ENCODE results near the gene ITPRIP. TPM values are rescaled to one million over a fixed set of nuclear protein-coding genes. Genes with fewer than 3 reads are reported as not detected.

Gene ITPRIP
- total RNA-seq, 2 donors from 2014 or later, result 9.1 to 11.0 TPM

DNA sequence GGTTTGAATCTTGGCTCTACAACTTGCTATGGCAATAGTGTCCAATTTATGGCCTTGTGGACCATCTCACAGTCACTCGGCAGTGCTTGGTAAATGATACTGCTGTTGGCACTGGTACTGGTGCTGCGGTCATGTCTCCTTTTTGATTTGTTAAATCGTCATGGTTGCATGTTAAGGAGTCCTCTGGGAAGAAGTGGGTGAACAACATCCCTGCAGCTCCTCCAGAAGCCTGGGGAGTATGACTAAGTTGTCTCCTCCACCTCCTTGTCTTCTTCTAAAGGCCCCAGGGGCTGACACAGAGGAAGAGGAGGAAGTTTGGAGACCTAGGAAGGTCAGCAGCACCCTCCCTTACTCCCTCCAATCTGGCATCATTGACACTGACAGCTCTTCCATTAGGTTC is 8.5 kb downstream of the ITPRIP start:
- Histone ChIP-seq H3K4me1 (ENCODE audit: control insufficient read depth, insufficient read depth, low read length) (peaks cover 45% of the 10 kb centered on the region), H3K27me3 (ENCODE audit: control insufficient read depth, insufficient read depth, low read length, poor library complexity, severe bottlenecking) (no peaks in the 10 kb centered on the region), H3K9me3 (ENCODE audit: control insufficient read depth, low read length) (no peaks in the 10 kb centered on the region), H3K9ac (ENCODE audit: extremely low read depth, low read length, poor library complexity, severe bottlenecking) (no peak overlapping the region), H3K4me3 (ENCODE audit: low read length) (no peak overlapping the region), H3K36me3 (ENCODE audit: control insufficient read depth, insufficient read depth, low read length) (peaks cover 4% of the 10 kb centered on the region), H3K27ac (ENCODE audit: low read depth, low read length) (peak overlapping the region; percentile 99)
- Mint-ChIP-seq H3K9me3 (no peaks in the 10 kb centered on the region), H3K36me3 (ENCODE audit: low read depth) (peaks cover 8% of the 10 kb centered on the region), H3K27ac (no peak overlapping the region), H3K4me1 (peaks cover 72% of the 10 kb centered on the region), H3K4me3 (no peak overlapping the region), H3K27me3 (ENCODE audit: insufficient read depth) (no peaks in the 10 kb centered on the region)
- peak; percentile 50 for DNase-seq
- 83 to 88% methylated on average over 3 of the region's 3 CpGs for WGBS, 2 experiments (ENCODE audit: insufficient coverage in 1 of 2, insufficient read length in 1 of 2)
- TF ChIP-seq, protein P1, sequence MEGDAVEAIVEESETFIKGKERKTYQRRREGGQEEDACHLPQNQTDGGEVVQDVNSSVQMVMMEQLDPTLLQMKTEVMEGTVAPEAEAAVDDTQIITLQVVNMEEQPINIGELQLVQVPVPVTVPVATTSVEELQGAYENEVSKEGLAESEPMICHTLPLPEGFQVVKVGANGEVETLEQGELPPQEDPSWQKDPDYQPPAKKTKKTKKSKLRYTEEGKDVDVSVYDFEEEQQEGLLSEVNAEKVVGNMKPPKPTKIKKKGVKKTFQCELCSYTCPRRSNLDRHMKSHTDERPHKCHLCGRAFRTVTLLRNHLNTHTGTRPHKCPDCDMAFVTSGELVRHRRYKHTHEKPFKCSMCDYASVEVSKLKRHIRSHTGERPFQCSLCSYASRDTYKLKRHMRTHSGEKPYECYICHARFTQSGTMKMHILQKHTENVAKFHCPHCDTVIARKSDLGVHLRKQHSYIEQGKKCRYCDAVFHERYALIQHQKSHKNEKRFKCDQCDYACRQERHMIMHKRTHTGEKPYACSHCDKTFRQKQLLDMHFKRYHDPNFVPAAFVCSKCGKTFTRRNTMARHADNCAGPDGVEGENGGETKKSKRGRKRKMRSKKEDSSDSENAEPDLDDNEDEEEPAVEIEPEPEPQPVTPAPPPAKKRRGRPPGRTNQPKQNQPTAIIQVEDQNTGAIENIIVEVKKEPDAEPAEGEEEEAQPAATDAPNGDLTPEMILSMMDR (conservative IDR thresholded peaks at IDR 0.05), result no peak

DNA sequence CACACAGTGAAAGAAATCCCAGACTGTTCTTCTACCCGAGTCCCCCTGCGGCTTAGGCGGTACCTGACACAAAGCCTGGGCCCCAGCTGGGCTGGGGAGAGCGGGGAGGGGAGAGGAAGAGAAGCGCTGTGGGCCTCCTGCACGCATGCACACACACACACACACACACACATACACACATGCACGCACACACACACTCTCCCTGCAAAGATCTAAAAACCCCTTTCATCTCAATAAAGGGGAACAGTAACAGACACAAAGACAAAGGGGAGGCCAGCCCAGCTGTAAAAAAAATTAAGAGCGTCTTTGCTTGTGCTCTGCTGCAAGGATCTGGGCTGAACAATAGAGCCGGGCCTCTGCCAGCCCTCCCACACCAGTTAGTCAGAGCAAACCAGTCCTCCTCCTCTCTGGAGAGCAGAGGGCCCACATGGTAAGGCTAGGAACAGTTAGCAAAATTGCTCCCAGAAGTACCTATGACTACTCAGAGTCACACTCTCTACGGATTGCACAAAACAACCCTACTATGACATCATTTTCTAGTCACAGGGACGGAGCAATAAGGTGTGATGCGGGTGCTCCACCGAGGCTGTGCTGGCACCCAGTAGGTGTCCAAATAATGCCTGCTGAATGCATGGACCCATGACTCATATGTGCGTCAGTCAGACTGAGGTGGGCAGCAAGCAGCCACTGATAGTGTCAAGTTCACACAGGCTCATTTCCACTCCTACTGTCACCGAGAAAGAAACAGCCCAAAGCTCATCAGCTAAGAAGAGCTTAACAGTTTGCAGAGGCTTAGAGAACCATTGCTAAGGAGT is 9.2 kb downstream of the ITPRIP start:
- Mint-ChIP-seq H3K4me1 (peaks cover 72% of the 10 kb centered on the region), H3K27ac (peak overlapping the region; percentile 90), H3K36me3 (ENCODE audit: low read depth) (peaks cover 8% of the 10 kb centered on the region), H3K4me3 (peak overlapping the region; percentile 43), H3K9me3 (no peaks in the 10 kb centered on the region), H3K27me3 (ENCODE audit: insufficient read depth) (no peaks in the 10 kb centered on the region)
- DNase-seq, result peak; percentile 76
- TF ChIP-seq, protein P1 (conservative IDR thresholded peaks at IDR 0.05), result no peak
- Histone ChIP-seq H3K27ac (ENCODE audit: low read depth, low read length) (peak overlapping the region; percentile 99), H3K4me3 (ENCODE audit: low read length) (peak overlapping the region; percentile 59), H3K9ac (ENCODE audit: extremely low read depth, low read length, poor library complexity, severe bottlenecking) (peak overlapping the region; percentile 38), H3K36me3 (ENCODE audit: control insufficient read depth, insufficient read depth, low read length) (peaks cover 5% of the 10 kb centered on the region), H3K9me3 (ENCODE audit: control insufficient read depth, low read length) (no peaks in the 10 kb centered on the region), H3K27me3 (ENCODE audit: control insufficient read depth, insufficient read depth, low read length, poor library complexity, severe bottlenecking) (no peaks in the 10 kb centered on the region), H3K4me1 (ENCODE audit: control insufficient read depth, insufficient read depth, low read length) (peaks cover 45% of the 10 kb centered on the region)
- 46 to 52% methylated on average over 7 to 12 of the region's 15 CpGs for WGBS, 2 experiments (ENCODE audit: insufficient coverage in 1 of 2, insufficient read length in 1 of 2)

- H3K9ac ChIP-seq (ENCODE audit: extremely low read depth, low read length, poor library complexity, severe bottlenecking), result peak overlapping the region; percentile 38
- peak overlapping the region; percentile 43 for H3K4me3 Mint-ChIP-seq
- DNase-seq, result no peak
- peak overlapping the region; percentile 90 for H3K27ac Mint-ChIP-seq
- peaks cover 74% of the 10 kb centered on the region for H3K4me1 Mint-ChIP-seq
- H3K4me3 ChIP-seq (ENCODE audit: low read length), result peak overlapping the region; percentile 59
- H3K9me3 ChIP-seq (ENCODE audit: control insufficient read depth, low read length), result no peaks in the 10 kb centered on the region
- 10% methylated on average over 3 of the region's 3 CpGs; no CpG with 5 or more reads in 1 of the 2 experiments for WGBS, 2 experiments (ENCODE audit: insufficient coverage in 1 of 2, insufficient read length in 1 of 2)
- H3K27me3 Mint-ChIP-seq (ENCODE audit: insufficient read depth), result no peaks in the 10 kb centered on the region
- H3K36me3 ChIP-seq (ENCODE audit: control insufficient read depth, insufficient read depth, low read length), result peaks cover 5% of the 10 kb centered on the region
- peaks cover 8% of the 10 kb centered on the region for H3K36me3 Mint-ChIP-seq (ENCODE audit: low read depth)
- peak overlapping the region; percentile 99 for H3K27ac ChIP-seq (ENCODE audit: low read depth, low read length)
- H3K9me3 Mint-ChIP-seq, result no peaks in the 10 kb centered on the region
- H3K27me3 ChIP-seq (ENCODE audit: control insufficient read depth, insufficient read depth, low read length, poor library complexity, severe bottlenecking), result no peaks in the 10 kb centered on the region
- TF ChIP-seq, protein P1 (conservative IDR thresholded peaks at IDR 0.05), result no peak
- H3K4me1 ChIP-seq (ENCODE audit: control insufficient read depth, insufficient read depth, low read length), result peaks cover 45% of the 10 kb centered on the region
Measured at GRCh38 chr10:104328646-104328895, 9.7 kb downstream of the ITPRIP start.
